H9 (cell line): ENCODE results near the gene LUZP1. TPM values are rescaled to one million over a fixed set of nuclear protein-coding genes. Genes with fewer than 3 reads are reported as not detected.

Experiments
- DNase-seq: peaks from one replicate; pipeline ENCODE4 v3.0.0-alpha.2; 2017
- H2AFZ ChIP-seq: one replicate; pipeline ENCODE4 v1.6.1; 2013; ENCODE audit warnings: mild to moderate bottlenecking, low read length, control low read depth, moderate library complexity
- H2AK5ac ChIP-seq: 2 replicates; pipeline ENCODE4 v1.6.1; 2013; ENCODE audit warnings: low read length, control low read depth, mixed read lengths; ENCODE audit not compliant: insufficient read length
- H2BK120ac ChIP-seq: one replicate; pipeline ENCODE4 v1.6.1; 2013; ENCODE audit warnings: low read depth, mild to moderate bottlenecking, low read length, control low read depth, inconsistent platforms; ENCODE audit not compliant: poor library complexity, severe bottlenecking
- H2BK12ac ChIP-seq: 2 replicates; pipeline ENCODE4 v1.6.1; 2013; ENCODE audit warnings: low read length, control low read depth, mixed read lengths, low read depth; ENCODE audit not compliant: insufficient read length
- H2BK15ac ChIP-seq: 2 replicates; pipeline ENCODE4 v1.6.1; 2013; ENCODE audit warnings: low read depth, low read length, control low read depth
- H2BK20ac ChIP-seq: one replicate; pipeline ENCODE4 v1.6.1; 2013; ENCODE audit warnings: low read depth, mild to moderate bottlenecking, low read length, control low read depth, inconsistent platforms; ENCODE audit not compliant: poor library complexity, severe bottlenecking
- H2BK5ac ChIP-seq: 2 replicates; pipeline ENCODE4 v1.6.1; 2013; ENCODE audit warnings: low read length, control low read depth, mixed read lengths; ENCODE audit not compliant: insufficient read length
- H3K14ac ChIP-seq: 2 replicates; pipeline ENCODE4 v1.6.1; 2013; ENCODE audit warnings: low read length, control low read depth; ENCODE audit not compliant: insufficient read depth
- H3K18ac ChIP-seq: 2 replicates; pipeline ENCODE4 v1.6.1; 2013; ENCODE audit warnings: low read depth, mild to moderate bottlenecking, mixed read lengths, low read length, control low read depth; ENCODE audit not compliant: insufficient read length
- H3K23ac ChIP-seq: 2 replicates; pipeline ENCODE4 v1.6.1; 2013; ENCODE audit warnings: low read length, control low read depth, mixed read lengths, low read depth; ENCODE audit not compliant: insufficient read length
- H3K23me2 ChIP-seq: 2 replicates; pipeline ENCODE4 v1.6.1; 2013; ENCODE audit warnings: low read depth, mild to moderate bottlenecking, mixed read lengths, low read length, control low read depth; ENCODE audit not compliant: insufficient read length, poor library complexity, severe bottlenecking
- H3K27ac ChIP-seq: 2 replicates; pipeline ENCODE4 v1.5.1; 2013; ENCODE audit warnings: low read length, control low read depth, mixed read lengths, low read depth; ENCODE audit not compliant: insufficient read length
- H3K27me3 ChIP-seq: 2 replicates; pipeline ENCODE4 v1.6.1; 2013; ENCODE audit warnings: low read length, control low read depth, inconsistent platforms; ENCODE audit not compliant: insufficient read depth
- H3K4ac ChIP-seq: 2 replicates; pipeline ENCODE4 v1.6.1; 2013; ENCODE audit warnings: low read depth, mild to moderate bottlenecking, control low read depth, inconsistent platforms, low read length, moderate library complexity
- H3K4me1 ChIP-seq: 2 replicates; pipeline ENCODE4 v1.6.1; 2013; ENCODE audit warnings: low read length, control low read depth, inconsistent platforms; ENCODE audit not compliant: insufficient read depth
- H3K4me2 ChIP-seq: 2 replicates; pipeline ENCODE4 v1.6.1; 2013; ENCODE audit warnings: low read length, control low read depth, mixed read lengths; ENCODE audit not compliant: insufficient read length, insufficient read depth
- H3K56ac ChIP-seq: 2 replicates; pipeline ENCODE4 v1.6.1; 2013; ENCODE audit warnings: low read depth, mild to moderate bottlenecking, mixed read lengths, low read length, control low read depth; ENCODE audit not compliant: insufficient read length
- H3K79me1 ChIP-seq: 2 replicates; pipeline ENCODE4 v1.6.1; 2013; ENCODE audit warnings: low read depth, mild to moderate bottlenecking, moderate library complexity, low read length, control low read depth, inconsistent platforms; ENCODE audit not compliant: insufficient read depth, poor library complexity, severe bottlenecking
- H3K79me2 ChIP-seq: 2 replicates; pipeline ENCODE4 v1.6.1; 2013; ENCODE audit warnings: low read length, control low read depth, inconsistent platforms; ENCODE audit not compliant: insufficient read depth
- H3K9ac ChIP-seq: 2 replicates; pipeline ENCODE4 v1.6.1; 2013; ENCODE audit warnings: low read length, control low read depth, mixed read lengths; ENCODE audit not compliant: insufficient read length; ENCODE audit errors: extremely low read depth
- H3K9me3 ChIP-seq: one replicate; pipeline ENCODE4 v1.6.1; 2013; ENCODE audit warnings: low read depth, low read length, inconsistent platforms; ENCODE audit not compliant: control insufficient read depth
- H3T11ph ChIP-seq: one replicate; pipeline ENCODE4 v1.6.1; 2013; ENCODE audit warnings: mild to moderate bottlenecking, low read length, control low read depth, inconsistent platforms
- H4K20me1 ChIP-seq: one replicate; pipeline ENCODE4 v1.6.1; 2013; ENCODE audit not compliant: control insufficient read depth, insufficient read length, insufficient read depth
- H4K5ac ChIP-seq: 2 replicates; pipeline ENCODE4 v1.6.1; 2013; ENCODE audit warnings: low read depth, mild to moderate bottlenecking, mixed read lengths, low read length, control low read depth; ENCODE audit not compliant: insufficient read length
- H4K8ac ChIP-seq: replicated peaks from 2 replicates; pipeline ENCODE4 v1.6.1; 2013; ENCODE audit warnings: low read length, control low read depth, mixed read lengths, low read depth; ENCODE audit not compliant: insufficient read length
- H4K91ac ChIP-seq: 2 replicates; pipeline ENCODE4 v1.6.1; 2013; ENCODE audit warnings: low read depth, mild to moderate bottlenecking, moderate library complexity, mixed read lengths, low read length, control low read depth; ENCODE audit not compliant: insufficient read length
- H3K27ac Mint-ChIP-seq, 3 experiments: 2 replicates in 2 of 3; 3 replicates in 1 of 3; pipeline ENCODE4 v1.8.0; 2020 to 2021; ENCODE audit warnings: mixed read lengths in 3 of 3, mild to moderate bottlenecking in 1 of 3, moderate library complexity in 1 of 3
- H3K27me3 Mint-ChIP-seq: 2 replicates; pipeline ENCODE4 v1.8.0; 2021; ENCODE audit warnings: low read depth, mild to moderate bottlenecking, moderate library complexity, mixed read lengths
- H3K36me3 Mint-ChIP-seq, 3 experiments: 2 replicates in 2 of 3; 3 replicates in 1 of 3; pipeline ENCODE4 v1.8.0; 2020 to 2021; ENCODE audit warnings: low read depth in 3 of 3, mixed read lengths in 3 of 3; ENCODE audit not compliant: insufficient read depth in 1 of 3
- H3K4me1 Mint-ChIP-seq, 2 experiments: 2 replicates each; pipeline ENCODE4 v1.8.0; 2020; ENCODE audit warnings: mixed read lengths in 2 of 2
- H3K4me3 Mint-ChIP-seq, 2 experiments: 2 replicates in 1 of 2; 3 replicates in 1 of 2; pipeline ENCODE4 v1.8.0; 2020 to 2021; ENCODE audit warnings: mild to moderate bottlenecking in 2 of 2, mixed read lengths in 2 of 2, moderate library complexity in 1 of 2
- H3K9me3 Mint-ChIP-seq, 2 experiments: 2 replicates in 1 of 2; 3 replicates in 1 of 2; pipeline ENCODE4 v1.8.0; 2020; ENCODE audit warnings: mild to moderate bottlenecking in 2 of 2, mixed read lengths in 2 of 2, moderate library complexity in 1 of 2
- CTCF ChIP-seq: fragments of 200-600 bp; sonication (generic); conservative IDR thresholded peaks from 3 replicates; pipeline ENCODE4 v1.8.0; 2021; ENCODE audit warnings: antibody characterized with exemption, mild to moderate bottlenecking
- WGBS: extraction: QIAGEN DNeasy Blood & Tissue Kit; methylation state at CpG from one replicate; pipeline ENCODE4 v1.1.7; 2013; ENCODE audit warnings: missing lambda C conversion rate, low lambda C conversion rate, mixed read lengths; ENCODE audit not compliant: insufficient read length; ENCODE audit errors: extremely low coverage; 5-methylcytosine and 5-hydroxymethylcytosine counted together
- total RNA-seq: library from RNA; stranded (reverse); gene quantifications from 2 replicates; pipeline ENCODE4 v1.2.1, GENCODE V29; 2021

LUZP1 gene
- total RNA-seq, 1 experiment from 2014 or later, result 48.2 TPM

GRCh38 chr1:23039308-23039826, 129.3 kb downstream of the LUZP1 start:
- Mint-ChIP-seq H3K4me1 (peaks cover 30 to 42% of the 10 kb centered on the region in 2 experiments), H3K36me3 (peaks cover under 1 to 10% (median 3%) of the 10 kb centered on the region in 3 experiments; a peak in 4 of 7 replicates), H3K27me3 (no peaks in the 10 kb centered on the region), H3K27ac (peak overlapping the region in 2 of 3 experiments; percentile 2 to 79; a peak in 3 of 7 replicates), H3K9me3 (no peaks in the 10 kb centered on the region), H3K4me3 (no peak overlapping the region)
- H2BK5ac ChIP-seq, result no peak overlapping the region
- H3K27me3 ChIP-seq, result no peaks in the 10 kb centered on the region
- no peak overlapping the region for H3K4me2 ChIP-seq
- H4K20me1 ChIP-seq, result no peaks in the 10 kb centered on the region
- no peak overlapping the region for H3T11ph ChIP-seq
- DNase-seq, result no peak
- no peak overlapping the region for H2BK12ac ChIP-seq
- no peaks in the 10 kb centered on the region for H3K23me2 ChIP-seq
- no peak overlapping the region for H3K18ac ChIP-seq
- no peak overlapping the region for H2AK5ac ChIP-seq
- H4K5ac ChIP-seq, result no peak overlapping the region
- peaks cover 11% of the 10 kb centered on the region for H3K79me1 ChIP-seq
- H4K8ac ChIP-seq, result no peak overlapping the region
- no peak overlapping the region for H3K14ac ChIP-seq
- no peak overlapping the region for H3K9ac ChIP-seq
- no peak overlapping the region for H2AFZ ChIP-seq
- H2BK15ac ChIP-seq, result no peak overlapping the region
- no peak overlapping the region for H4K91ac ChIP-seq
- no peak overlapping the region for H3K4ac ChIP-seq
- no peak overlapping the region for H3K23ac ChIP-seq
- peaks cover 37% of the 10 kb centered on the region; the same call in 1 of the 2 replicates for H3K79me2 ChIP-seq
- H3K9me3 ChIP-seq, result no peaks in the 10 kb centered on the region
- H3K56ac ChIP-seq, result no peak overlapping the region
- no peak for TF ChIP-seq CTCF
- H3K4me1 ChIP-seq, result peaks cover 7% of the 10 kb centered on the region; the same call in 1 of the 2 replicates
- H2BK20ac ChIP-seq, result no peak overlapping the region
- no peak overlapping the region for H3K27ac ChIP-seq
- no CpG with 5 or more reads among the region's 7 CpGs for WGBS
- no peak overlapping the region for H2BK120ac ChIP-seq
